IPS-18a (cell line): ENCODE measurements around the gene SEBOX.

Experiments
- H3K27ac ChIP-seq: one replicate; pipeline ENCODE4 v1.5.1; 2013; ENCODE audit warnings: low read length
- H3K27me3 ChIP-seq: one replicate; pipeline ENCODE4 v1.6.1; 2013; ENCODE audit warnings: mild to moderate bottlenecking, low read length; ENCODE audit not compliant: control insufficient read depth, insufficient read depth
- H3K36me3 ChIP-seq: one replicate; pipeline ENCODE4 v1.6.1; 2013; ENCODE audit warnings: low read depth, low read length; ENCODE audit not compliant: control insufficient read depth
- H3K4me1 ChIP-seq: one replicate; pipeline ENCODE4 v1.6.1; 2013; ENCODE audit warnings: low read depth, low read length; ENCODE audit not compliant: control insufficient read depth
- H3K4me3 ChIP-seq: one replicate; pipeline ENCODE4 v1.5.1; 2013; ENCODE audit warnings: low read length
- H3K9ac ChIP-seq: one replicate; pipeline ENCODE4 v1.6.1; 2013; ENCODE audit warnings: mild to moderate bottlenecking, low read length, moderate library complexity
- H3K9me3 ChIP-seq: one replicate; pipeline ENCODE4 v1.6.1; 2013; ENCODE audit warnings: low read depth, low read length; ENCODE audit not compliant: control insufficient read depth

Gene SEBOX

DNA sequence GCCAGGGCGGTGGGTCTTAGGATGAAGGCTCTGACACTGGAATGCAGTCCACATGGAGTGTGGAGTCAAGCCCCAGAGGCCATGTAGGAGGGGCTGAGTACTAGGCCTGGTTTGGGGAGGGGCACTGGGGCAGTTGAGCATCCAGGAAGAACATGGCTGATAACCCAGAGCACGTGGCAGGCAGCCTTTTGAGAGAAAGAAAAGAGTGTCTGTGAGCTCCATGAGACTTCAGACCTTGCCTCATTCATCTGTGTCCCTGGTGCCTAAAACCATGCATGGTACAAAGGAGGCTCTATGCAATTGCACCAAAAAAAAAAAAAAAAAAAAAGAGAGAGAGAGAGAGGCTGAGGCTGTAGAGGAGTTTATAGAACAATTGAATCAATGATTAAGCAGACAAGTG lies 26.4 kb upstream of the SEBOX start:
- no peaks in the 10 kb centered on the region for H3K4me1 ChIP-seq
- no peaks in the 10 kb centered on the region for H3K9me3 ChIP-seq
- no peaks in the 10 kb centered on the region for H3K27me3 ChIP-seq
- peaks cover 8% of the 10 kb centered on the region for H3K36me3 ChIP-seq
- H3K27ac ChIP-seq: no peak overlapping the region
- no peak overlapping the region for H3K9ac ChIP-seq
- no peak overlapping the region for H3K4me3 ChIP-seq

DNA sequence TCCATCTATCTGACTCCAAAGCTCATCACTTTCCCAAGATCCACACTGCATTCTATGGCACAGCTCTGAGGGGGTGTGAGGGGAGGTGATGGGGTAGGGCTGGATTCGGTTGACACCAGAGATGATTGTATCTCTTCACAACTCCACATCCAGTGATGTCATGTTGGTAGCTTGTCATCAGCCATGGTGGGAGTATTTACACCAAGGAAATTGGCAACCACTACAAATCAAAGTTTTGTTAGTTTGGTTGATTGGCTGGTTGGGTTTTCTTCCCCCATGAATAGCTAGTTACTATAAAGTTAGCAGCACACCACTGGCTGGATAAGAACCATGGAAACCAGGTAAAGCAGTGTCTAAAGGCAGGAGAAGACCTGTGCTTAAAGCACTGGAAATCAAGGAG lies 26.0 kb upstream of the SEBOX start:
- Histone ChIP-seq H3K4me3 (no peak overlapping the region), H3K27ac (no peak overlapping the region), H3K27me3 (peaks cover 4% of the 10 kb centered on the region), H3K9ac (no peak overlapping the region), H3K36me3 (peaks cover 8% of the 10 kb centered on the region), H3K4me1 (no peaks in the 10 kb centered on the region), H3K9me3 (no peaks in the 10 kb centered on the region)

DNA sequence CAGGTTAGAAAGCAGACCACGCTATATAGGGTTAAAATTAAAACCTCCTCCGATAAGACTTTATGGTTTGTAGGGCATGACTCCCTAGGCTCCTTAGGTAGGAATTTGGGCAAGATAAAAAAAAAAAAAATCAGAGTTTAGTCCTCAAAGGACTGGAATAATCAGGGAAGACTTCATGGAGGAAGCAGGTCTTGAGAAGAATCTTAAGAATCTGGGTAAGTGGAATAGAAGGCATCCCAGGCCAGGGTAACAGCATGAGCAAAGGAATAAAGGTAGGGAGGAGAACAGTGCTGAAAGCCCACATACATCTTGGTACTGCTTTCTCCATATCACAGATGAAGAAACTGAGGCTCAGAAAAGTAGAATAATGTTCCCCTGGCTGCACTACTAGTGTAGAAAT lies 25.6 kb upstream of the SEBOX start:
- peaks cover 8% of the 10 kb centered on the region for H3K36me3 ChIP-seq
- no peaks in the 10 kb centered on the region for H3K9me3 ChIP-seq

GRCh38 chr17:28390141-28390540 lies 25.1 kb upstream of the SEBOX start:
- no peaks in the 10 kb centered on the region for H3K9me3 ChIP-seq
- no peak overlapping the region for H3K4me3 ChIP-seq
- peaks cover 8% of the 10 kb centered on the region for H3K36me3 ChIP-seq
- peaks cover 12% of the 10 kb centered on the region for H3K27me3 ChIP-seq
- no peak overlapping the region for H3K27ac ChIP-seq
- no peaks in the 10 kb centered on the region for H3K4me1 ChIP-seq
- no peak overlapping the region for H3K9ac ChIP-seq

More for the DNA sequence above, 25.6 kb upstream of the SEBOX start:
- Histone ChIP-seq H3K27me3 (peaks cover 8% of the 10 kb centered on the region), H3K4me3 (no peak overlapping the region), H3K9ac (no peak overlapping the region), H3K4me1 (no peaks in the 10 kb centered on the region), H3K27ac (no peak overlapping the region)

DNA sequence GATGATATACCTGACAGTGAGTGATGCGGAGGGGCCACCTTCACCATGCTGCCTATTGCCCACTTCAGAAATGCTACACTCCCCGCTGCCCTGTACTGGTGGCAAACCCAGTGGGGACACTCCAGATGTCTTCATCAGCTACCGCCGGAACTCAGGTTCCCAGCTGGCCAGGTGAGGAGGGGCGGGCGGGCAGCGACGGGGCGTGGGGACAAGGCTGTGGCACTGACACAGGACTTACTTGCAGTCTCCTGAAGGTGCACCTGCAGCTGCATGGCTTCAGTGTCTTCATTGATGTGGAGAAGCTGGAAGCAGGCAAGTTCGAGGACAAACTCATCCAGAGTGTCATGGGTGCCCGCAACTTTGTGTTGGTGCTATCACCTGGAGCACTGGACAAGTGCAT lies 23.1 kb upstream of the SEBOX start:
- H3K27ac ChIP-seq: no peak overlapping the region
- no peak overlapping the region for H3K9ac ChIP-seq
- peaks cover 32% of the 10 kb centered on the region for H3K27me3 ChIP-seq
- peaks cover 8% of the 10 kb centered on the region for H3K36me3 ChIP-seq
- H3K4me1 ChIP-seq: no peaks in the 10 kb centered on the region
- H3K9me3 ChIP-seq: no peaks in the 10 kb centered on the region
- H3K4me3 ChIP-seq: no peak overlapping the region

DNA sequence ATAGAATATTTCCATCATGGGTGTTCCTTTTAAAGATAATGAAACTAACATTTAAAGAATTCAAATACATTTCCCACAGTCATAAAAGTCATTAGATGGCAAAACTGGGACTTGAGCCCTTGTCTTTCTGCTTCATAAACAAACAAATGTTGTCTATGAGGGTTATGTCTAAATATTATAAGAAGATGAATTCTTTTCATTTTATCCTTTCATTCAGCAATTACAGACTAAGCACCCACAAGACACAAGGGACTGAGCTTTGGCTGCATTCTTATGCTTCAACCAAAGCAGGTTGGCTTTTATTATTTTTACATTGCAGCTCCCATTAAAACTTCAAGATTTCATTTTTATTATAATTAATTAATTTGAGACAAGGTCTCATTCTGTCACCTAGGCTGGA lies 21.4 kb upstream of the SEBOX start:
- peaks cover 48% of the 10 kb centered on the region for H3K27me3 ChIP-seq
- H3K9ac ChIP-seq: no peak overlapping the region
- H3K4me3 ChIP-seq: no peak overlapping the region
- H3K9me3 ChIP-seq: no peaks in the 10 kb centered on the region
- H3K27ac ChIP-seq: no peak overlapping the region
- H3K36me3 ChIP-seq: peaks cover 8% of the 10 kb centered on the region
- H3K4me1 ChIP-seq: no peaks in the 10 kb centered on the region

GRCh38 chr17:28385406-28385805 lies 20.4 kb upstream of the SEBOX start:
- Histone ChIP-seq H3K4me3 (no peak overlapping the region), H3K36me3 (peaks cover 3% of the 10 kb centered on the region), H3K9ac (no peak overlapping the region), H3K27ac (no peak overlapping the region), H3K9me3 (no peaks in the 10 kb centered on the region), H3K27me3 (peaks cover 57% of the 10 kb centered on the region), H3K4me1 (no peaks in the 10 kb centered on the region)

GRCh38 chr17:28385037-28385400 lies 20.0 kb upstream of the SEBOX start:
- Histone ChIP-seq H3K27me3 (peaks cover 61% of the 10 kb centered on the region), H3K4me1 (no peaks in the 10 kb centered on the region), H3K27ac (no peak overlapping the region), H3K9ac (peak overlapping the region; percentile 9), H3K36me3 (peaks cover 3% of the 10 kb centered on the region), H3K4me3 (peak overlapping the region; percentile 80), H3K9me3 (no peaks in the 10 kb centered on the region)

DNA sequence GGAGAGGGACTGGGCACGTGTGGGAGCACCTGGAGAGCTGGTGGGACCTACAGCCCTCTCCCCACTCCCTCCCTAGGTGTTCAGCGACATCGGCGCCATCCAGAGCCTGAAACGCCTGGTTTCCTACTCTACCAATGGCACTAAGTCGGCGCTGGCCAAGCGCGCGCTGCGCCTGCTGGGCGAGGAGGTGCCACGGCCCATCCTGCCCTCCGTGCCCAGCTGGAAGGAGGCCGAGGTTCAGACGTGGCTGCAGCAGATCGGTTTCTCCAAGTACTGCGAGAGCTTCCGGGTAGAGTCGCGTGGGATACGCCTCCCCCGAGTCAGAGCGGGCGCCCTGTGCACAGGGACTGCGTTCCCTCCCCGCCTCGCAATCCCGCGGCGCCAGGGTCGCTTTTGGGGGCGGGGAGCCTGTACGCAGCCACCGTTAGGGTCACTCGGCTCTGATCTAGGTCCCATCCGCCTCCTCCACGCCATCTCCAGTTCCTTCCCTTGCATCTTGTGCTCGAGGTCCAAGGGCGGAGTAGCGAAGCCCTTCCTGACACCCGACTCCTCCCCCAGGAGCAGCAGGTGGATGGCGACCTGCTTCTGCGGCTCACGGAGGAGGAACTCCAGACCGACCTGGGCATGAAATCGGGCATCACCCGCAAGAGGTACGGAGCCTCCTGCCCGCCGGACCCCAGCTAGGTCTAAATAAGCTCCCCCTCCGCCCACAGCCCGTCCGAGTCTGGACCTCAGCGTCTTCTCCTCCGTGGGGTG lies 19.5 kb upstream of the SEBOX start:
- peaks cover 3% of the 10 kb centered on the region for H3K36me3 ChIP-seq
- peak overlapping the region; percentile 80 for H3K4me3 ChIP-seq
- peaks cover 61% of the 10 kb centered on the region for H3K27me3 ChIP-seq
- H3K27ac ChIP-seq: no peak overlapping the region
- no peaks in the 10 kb centered on the region for H3K4me1 ChIP-seq
- H3K9ac ChIP-seq: peak overlapping the region; percentile 9
- no peaks in the 10 kb centered on the region for H3K9me3 ChIP-seq

DNA sequence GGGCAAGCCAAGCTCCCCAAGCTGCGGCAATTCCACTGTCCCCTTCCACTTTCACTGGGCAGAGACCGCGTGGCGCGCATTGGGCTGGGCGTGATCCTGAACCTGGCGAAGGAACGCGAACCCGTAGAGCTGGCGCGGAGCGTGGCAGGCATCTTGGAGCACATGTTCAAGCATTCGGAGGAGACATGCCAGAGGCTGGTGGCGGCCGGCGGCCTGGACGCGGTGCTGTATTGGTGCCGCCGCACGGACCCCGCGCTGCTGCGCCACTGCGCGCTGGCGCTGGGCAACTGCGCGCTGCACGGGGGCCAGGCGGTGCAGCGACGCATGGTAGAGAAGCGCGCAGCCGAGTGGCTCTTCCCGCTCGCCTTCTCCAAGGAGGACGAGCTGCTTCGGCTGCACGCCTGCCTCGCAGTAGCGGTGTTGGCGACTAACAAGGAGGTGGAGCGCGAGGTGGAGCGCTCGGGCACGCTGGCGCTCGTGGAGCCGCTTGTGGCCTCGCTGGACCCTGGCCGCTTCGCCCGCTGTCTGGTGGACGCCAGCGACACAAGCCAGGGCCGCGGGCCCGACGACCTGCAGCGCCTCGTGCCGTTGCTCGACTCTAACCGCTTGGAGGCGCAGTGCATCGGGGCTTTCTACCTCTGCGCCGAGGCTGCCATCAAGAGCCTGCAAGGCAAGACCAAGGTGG lies 16.3 kb upstream of the SEBOX start:
- H3K4me1 ChIP-seq: no peaks in the 10 kb centered on the region
- H3K27me3 ChIP-seq: peaks cover 61% of the 10 kb centered on the region
- H3K27ac ChIP-seq: no peak overlapping the region
- no peak overlapping the region for H3K4me3 ChIP-seq
- no peaks in the 10 kb centered on the region for H3K9me3 ChIP-seq
- H3K9ac ChIP-seq: no peak overlapping the region
- no peaks in the 10 kb centered on the region for H3K36me3 ChIP-seq

DNA sequence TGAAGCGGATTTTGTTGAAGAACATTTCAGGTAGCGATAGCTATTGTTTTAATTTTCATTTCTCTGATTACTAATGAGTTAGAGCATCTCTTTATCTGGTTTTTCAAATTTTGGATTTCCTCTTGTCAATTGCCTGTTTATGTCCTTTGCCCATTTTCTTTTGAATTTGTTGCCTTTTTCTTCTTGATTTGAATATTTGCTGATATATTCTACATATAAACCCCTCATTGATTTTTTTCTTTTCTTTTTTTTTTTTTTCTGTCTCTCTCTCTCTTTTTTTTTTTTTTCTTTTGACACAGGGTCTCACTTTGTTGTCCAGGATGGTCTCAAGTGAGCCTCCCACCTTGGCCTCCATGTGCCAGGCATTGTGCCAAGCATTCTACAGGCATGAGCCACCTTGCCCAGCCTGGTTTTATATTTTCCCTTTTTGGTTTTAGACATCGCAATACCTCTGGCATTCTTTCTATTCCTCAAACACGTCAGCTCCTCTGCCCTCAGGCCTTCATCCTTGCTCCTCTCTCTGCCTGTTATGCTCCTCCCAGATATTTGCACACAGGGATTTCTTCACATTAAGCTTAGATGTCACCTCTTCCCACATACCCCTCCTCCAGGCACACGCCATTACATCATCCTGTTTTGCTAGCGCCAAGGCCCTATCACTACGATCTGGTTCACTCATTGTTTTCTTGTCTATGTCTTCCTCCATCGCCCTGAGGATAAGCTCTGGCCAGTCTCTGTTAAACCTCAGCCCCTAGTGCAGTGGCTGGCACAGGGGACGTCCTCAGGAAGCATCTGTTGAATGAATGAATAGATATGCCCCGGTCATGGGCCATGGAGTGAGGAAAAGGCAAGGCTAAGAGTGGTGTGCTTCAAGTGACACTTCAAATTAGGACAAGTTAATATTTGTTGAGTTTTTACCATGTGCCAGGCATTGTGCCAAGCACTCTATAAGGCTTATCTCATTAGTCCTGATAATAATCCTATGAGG lies 15.1 kb upstream of the SEBOX start:
- H3K27ac ChIP-seq: no peak overlapping the region

More for the DNA sequence above, 15.1 kb upstream of the SEBOX start:
- Histone ChIP-seq H3K27me3 (peaks cover 49% of the 10 kb centered on the region), H3K9ac (no peak overlapping the region), H3K36me3 (no peaks in the 10 kb centered on the region), H3K4me1 (no peaks in the 10 kb centered on the region), H3K4me3 (no peak overlapping the region), H3K9me3 (no peaks in the 10 kb centered on the region)
